GM18867 (cell line): Measurements from ENCODE around the gene TP73.

ENCODE experiments used
- ATAC-seq: cut with Tn5 transposase; IDR thresholded peaks from one replicate; pipeline ENCODE4 v1.9.1; 2021; ENCODE audit warnings: mild to moderate bottlenecking, moderate library complexity; ENCODE audit not compliant: unreplicated experiment

Gene TP73

DNA sequence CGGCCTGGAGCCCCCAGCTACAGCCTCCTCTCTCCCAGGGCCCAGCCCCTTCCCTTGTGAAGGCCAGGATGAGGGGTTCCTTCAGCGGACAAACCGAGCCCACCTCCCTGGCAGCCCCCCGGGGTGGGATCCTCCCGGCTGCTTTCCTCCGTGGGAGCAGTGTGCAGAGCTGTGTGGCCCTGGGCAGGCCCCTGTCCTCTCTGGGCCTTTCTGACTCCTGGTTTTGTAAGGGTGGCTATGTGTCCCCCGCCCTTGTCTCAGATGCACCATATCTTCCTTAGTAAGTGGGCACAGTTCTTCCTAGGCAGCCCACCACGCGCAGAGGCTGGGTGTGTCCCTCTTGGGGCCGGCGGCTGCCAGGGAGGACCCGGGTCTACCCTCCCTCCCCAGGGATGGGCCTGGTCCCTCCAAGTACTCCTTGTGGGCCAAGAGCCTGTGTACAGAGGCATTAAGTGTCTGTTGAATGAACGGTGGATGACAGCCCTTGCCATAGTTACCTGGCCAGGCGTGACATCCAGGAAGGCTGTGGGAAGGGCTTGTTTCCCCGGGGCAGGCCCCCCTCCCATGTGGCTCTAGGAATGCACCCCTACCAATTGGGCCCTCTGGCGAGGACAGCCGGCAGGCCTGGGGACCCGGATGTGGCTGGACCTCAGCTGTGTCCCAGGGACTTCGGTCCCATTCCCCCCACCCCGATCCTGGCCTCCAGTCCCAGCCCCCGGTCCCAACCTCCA, 124.1 kb downstream of the TP73 start:
- ATAC-seq = no peak

DNA sequence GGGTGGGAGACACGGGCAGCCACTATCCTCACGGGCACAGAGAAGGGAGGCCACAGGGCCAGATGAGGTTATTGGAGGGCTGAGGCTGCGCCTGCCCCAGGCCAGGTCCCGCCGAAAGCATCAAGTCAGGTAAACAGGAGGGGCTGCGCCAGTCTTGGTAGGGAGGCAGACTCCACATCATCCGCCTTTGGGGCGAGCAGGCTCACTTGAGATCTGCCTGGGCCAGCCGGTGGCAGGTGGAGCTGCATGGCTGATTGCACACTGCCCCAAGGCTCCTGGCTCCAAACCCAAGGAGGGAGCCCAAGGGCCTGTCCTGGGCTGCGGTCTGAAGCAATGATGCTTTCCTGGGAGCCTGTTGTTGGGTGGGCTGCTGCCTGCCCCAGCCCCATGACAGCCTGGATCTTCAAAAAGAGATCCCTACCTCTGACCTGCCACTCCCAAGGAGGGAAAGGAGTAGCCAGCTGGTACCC, 124.8 kb downstream of the TP73 start:
- ATAC-seq = no peak

DNA sequence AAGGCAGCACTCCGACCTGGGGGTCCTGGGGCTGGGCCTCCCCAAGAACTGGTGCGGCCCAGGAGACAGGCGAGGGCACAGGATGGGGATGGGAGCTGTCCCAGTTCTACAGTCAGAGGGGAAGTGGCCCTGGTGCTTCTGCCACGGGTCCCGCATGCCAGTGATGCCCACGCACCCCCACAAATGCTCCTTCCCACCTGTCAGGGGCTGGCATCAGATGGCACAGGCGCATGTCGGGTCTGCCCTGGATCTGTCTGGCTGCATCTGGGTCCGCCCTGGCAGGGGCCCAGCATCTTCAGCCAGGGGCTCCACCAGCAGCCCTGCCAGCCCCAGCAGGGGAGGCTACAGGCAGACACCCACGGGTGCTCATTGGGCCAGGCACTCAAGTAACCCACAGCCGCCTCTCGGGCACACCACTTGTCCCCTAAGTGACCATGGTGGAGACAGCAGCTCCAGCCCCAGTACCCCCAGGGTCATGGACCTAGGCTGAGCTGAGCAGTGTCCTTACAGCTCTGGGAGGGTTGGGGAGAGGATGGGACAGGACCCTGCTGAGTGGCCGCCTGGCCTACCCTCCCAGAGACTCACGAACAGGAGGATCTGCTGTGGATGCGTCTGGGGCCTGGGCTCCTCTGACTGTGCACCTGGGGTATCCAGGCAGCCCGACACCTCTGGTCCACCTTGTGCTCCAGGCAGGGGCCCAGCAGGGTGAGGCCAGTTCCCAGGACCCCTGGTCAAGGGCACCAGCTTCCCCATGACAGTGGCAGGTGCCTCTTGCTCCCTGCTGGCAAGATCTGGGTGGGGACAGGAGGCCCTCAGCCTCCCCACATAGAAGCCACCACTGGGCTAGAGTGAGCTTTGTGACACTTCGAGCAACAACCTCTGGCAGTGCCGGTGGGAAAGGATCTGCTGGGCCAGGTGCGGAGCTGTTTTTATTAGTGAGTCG, 125.6 kb downstream of the TP73 start:
- ATAC-seq = no peak

DNA sequence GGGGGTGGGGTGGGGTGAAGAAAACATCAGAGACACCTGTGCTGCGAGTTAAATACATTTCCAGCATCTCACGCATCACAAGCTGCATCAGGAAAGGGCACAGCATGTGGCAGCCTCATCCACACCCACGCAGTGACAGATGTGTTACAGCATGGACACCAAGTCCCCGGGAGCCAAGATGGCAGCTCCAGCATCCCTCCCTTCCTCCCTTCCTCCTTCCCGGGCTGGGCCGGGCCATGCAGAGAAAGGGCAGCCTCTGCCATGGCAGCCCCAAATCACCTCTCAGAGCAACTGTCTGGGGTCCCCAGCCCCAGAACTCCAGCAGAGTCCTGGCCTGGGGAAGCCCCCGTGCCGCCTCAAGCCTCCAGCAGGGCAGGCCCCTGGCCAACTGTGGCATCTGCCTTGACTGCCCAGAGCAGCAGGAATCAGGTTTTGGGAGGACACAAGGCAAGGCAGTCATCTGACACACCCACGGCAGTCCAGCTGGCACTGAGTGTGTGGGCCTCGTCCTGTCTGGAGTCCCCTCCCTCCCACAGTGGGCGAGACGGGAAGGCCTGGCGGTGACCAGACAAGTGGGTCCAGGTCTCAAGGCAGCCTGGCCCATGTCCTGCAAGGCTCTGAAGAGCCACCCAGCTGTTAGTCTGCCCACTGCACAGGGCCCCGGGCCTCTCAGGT, 126.4 kb downstream of the TP73 start:
- no peak for ATAC-seq

DNA sequence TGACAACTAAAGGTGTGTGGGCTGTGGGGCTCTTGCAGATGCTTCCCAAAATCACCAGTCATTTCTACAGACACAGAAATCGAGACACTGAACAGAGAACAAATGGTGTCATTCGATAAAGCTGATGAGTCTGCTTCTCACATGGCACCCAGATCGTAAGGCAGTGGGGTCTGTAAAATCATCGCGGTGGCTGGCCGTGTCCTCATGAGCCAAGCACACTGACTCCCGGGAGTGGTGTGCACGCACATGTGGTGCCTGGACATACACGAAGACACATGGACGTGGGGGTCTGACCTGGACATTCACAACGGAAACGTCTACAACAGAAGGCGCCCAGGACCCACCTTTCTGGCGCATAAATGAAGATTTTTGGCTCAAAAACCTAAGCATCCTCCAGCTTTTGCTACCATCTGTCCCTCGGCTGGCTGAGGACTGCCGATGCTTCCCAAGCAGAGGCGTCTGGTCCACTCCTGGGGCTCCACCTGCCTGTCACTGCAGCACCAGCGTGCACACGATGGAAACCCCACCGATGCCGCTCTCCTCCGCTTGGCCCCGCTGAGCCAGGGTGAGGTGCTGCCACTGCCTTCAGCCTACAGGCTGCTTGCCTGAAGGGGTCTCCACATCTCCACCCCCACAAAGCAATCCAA, 127.1 kb downstream of the TP73 start:
- ATAC-seq = no peak

DNA sequence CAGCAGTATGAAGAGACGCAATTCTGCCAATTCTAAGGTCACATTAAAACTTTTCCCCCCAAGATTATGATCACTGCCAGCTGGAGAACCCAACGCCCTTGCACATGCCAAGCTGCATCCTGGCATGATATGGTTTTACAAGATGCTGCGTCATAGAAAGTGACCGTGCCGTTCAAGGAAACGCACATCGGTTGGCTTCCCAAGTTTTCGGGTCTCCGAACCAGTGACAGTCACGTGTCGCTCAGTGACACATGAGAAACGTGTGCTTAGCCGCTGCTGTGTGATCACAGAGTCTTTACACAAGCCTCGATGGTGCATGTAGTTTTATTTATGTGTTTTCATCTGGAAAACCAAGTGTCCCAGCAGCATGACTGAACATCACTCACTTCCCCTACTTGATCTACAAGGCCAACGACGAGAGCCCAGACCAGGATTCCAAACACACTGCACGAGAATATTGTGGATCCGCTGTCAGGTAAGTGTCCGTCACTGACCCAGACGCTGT, 127.6 kb downstream of the TP73 start:
- no peak for ATAC-seq

DNA sequence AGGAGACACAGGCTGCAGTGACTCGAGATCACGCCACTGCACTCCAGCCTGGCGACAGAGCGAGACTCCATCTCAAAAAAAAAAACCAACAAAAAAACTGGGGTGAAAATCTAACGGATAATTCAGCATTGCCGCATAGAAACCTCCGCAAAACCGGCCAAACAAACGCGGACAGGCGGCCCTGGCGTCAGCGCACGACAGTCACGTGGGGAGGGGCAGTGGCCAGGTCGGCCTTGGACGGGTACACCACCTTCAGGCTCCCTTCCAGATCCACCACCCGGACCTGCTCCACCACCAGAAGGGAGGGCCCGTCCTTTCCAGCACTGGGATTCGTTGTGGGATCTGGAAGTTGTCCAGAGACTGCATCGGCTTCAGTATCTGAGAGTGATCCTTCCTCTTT, 128.6 kb downstream of the TP73 start:
- ATAC-seq = no peak

DNA sequence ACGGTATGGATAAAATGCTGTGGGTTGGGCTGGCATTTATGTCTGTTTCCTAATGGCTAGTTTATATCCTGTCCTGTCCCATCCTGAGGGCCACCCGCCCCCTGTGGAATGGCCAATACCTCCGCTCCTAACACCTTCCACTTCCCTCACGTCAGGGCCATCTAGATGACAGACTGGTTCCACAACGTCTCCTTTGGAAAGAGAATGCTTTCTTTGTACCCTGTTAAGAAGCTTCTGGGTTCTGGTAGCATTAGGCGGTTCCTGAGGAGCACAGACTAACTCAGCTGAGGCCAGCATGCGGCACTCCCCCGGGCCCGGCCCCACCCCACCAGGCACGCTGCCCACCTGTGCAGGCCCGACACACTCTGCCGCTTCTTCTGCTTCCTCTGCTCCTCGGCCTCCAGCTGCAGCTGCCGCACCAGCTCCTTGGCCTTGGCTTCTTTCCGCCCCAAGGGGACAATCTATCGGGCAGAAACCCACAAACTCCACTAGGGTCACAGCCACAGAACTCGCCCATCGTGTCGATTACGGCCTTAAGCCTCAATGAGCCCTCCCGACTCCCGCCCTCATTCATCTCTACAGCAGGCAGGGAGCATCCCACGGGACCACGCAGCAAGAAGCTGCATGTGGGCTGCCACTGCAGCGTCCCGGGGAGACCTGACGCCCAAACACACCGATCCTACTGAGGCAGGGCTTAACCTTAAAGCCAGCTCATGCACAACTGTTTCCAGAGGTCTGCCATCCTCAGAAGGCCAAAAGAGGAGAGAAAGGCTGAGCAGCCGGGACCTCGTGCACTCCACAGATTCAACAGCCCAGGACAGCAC, 131.5 kb downstream of the TP73 start:
- no peak for ATAC-seq

DNA sequence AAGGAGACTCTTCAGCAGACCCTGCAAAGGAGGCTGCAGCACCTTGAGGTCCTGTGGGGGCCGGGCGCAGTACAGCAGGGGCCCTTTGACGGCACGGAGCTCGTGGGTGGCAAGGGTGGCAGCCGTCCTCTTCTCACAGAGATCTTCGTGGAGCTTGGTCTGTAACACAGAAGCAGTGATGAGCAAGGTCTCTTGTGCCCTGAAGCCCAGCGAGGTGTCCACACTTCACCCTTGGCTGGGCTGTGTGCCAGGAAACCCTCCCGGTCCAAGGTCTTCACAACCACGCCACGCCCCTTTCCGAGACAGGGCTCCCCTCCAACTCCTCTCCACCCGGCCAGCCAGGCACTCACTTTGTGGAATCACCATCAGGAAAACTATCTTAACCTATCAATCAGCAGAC, 132.7 kb downstream of the TP73 start:
- no peak for ATAC-seq

DNA sequence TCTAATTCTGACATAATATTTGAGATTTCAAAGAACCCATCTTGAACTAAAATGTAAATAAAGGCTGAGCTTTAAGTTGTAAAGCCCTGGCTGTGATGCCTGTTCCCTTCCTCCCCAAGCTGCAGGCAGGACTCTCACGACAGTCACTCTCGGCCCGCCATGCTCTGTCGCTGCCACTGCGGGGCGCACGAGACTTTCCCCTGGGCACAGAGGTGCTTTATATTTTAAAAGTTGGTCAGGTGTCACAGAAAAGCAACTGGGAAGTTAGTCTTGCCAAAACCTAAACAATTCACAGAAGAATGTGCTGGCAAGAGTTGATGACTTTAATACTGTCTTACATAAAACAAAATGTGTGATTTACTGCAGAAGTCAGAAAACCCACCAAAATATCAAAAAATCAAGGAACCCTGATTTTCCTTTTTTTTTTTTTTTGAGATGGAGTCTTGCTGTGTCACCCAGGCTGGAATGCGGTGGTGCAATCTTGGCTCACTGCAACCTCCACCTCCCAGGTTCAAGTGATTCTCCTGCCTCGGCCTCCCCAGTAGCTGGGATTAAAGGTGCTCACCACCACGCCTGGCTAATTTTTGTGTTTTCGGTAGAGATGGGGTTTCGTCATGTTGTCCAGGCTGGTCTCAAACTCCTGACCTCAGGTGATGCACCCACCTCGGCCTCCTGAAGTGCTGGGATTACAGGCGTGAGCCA, 133.3 kb downstream of the TP73 start:
- no peak for ATAC-seq
